Activated T-cell treated with anti-CD3 and anti-CD28 coated beads, Interleukin-2, amount 50 U/mL, for 72 hours (primary cell): Measurements from ENCODE around the gene HSP90AB1. TPM values are rescaled to one million over a fixed set of nuclear protein-coding genes. Genes with fewer than 3 reads are reported as not detected.

Experiments used
- ATAC-seq, 2 donors: fragments of 150-1000 bp; cut with Tn5 transposase; replicated peaks in 1 of 2; 2 replicates each; pipeline ENCODE4 v1.10.0; 2021; ENCODE audit warnings: moderate library complexity in 2 of 2, mild to moderate bottlenecking in 1 of 2
- DNase-seq, 2 donors: peaks; one replicate each; pipeline ENCODE4 v3.0.0; 2021 to 2022; ENCODE audit warnings: mixed read lengths in 1 of 2
- H3K27ac Mint-ChIP-seq: one replicate; pipeline ENCODE4 v1.8.0; 2022; ENCODE audit warnings: mild to moderate bottlenecking, moderate library complexity, mixed read lengths
- H3K27me3 Mint-ChIP-seq: one replicate; pipeline ENCODE4 v1.8.0; 2022; ENCODE audit warnings: low read depth, mixed read lengths
- H3K36me3 Mint-ChIP-seq, 2 donors: one replicate each; pipeline ENCODE4 v1.8.0; 2022; ENCODE audit warnings: mixed read lengths in 2 of 2, mild to moderate bottlenecking in 1 of 2; ENCODE audit not compliant: insufficient read depth in 2 of 2
- H3K4me1 Mint-ChIP-seq: one replicate; pipeline ENCODE4 v1.8.0; 2022; ENCODE audit warnings: low read depth, mixed read lengths
- H3K4me3 Mint-ChIP-seq, 2 donors: one replicate each; pipeline ENCODE4 v1.8.0; 2022; ENCODE audit warnings: mild to moderate bottlenecking in 2 of 2, mixed read lengths in 2 of 2, moderate library complexity in 2 of 2
- H3K9me3 Mint-ChIP-seq, 2 donors: one replicate each; pipeline ENCODE4 v1.8.0; 2022; ENCODE audit warnings: mixed read lengths in 2 of 2
- total RNA-seq, 2 donors: library from RNA; stranded (reverse); gene quantifications; one replicate each; pipeline ENCODE4 v1.2.3, GENCODE V29; 2022

HSP90AB1 gene
- total RNA-seq, 2 donors from 2014 or later: 915 to 1,109 TPM

- Mint-ChIP-seq H3K4me3 (peak overlapping the region; percentile 97), H3K27me3 (no peaks in the 10 kb centered on the region), H3K4me1 (peaks cover 73% of the 10 kb centered on the region), H3K9me3 (no peaks in the 10 kb centered on the region), H3K27ac (peak overlapping the region; percentile 87), H3K36me3 (peaks cover 38 to 58% of the 10 kb centered on the region in 2 donors)
- ATAC-seq: no peak
- DNase-seq: no peak
These were observed 2.3 kb downstream of the HSP90AB1 start for GRCh38 chr6:44249082-44249748.

DNA sequence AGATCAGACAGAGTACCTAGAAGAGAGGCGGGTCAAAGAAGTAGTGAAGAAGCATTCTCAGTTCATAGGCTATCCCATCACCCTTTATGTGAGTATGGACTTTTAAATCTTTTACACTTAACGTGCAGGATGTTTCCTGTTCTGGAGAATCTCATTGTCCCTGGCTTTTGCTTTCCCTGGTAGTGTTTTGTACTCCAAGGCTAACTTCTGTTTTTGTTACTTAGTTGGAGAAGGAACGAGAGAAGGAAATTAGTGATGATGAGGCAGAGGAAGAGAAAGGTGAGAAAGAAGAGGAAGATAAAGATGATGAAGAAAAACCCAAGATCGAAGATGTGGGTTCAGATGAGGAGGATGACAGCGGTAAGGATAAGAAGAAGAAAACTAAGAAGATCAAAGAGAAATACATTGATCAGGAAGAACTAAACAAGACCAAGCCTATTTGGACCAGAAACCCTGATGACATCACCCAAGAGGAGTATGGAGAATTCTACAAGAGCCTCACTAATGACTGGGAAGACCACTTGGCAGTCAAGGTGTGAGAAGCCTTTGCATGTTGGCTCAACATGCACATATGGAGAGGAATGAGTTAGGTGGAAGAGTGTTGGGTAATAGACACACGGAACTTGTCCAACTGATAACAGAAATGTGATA lies 3.3 kb downstream of the HSP90AB1 start:
- peak overlapping the region; percentile 87 for H3K27ac Mint-ChIP-seq
- ATAC-seq: no peak
- H3K4me1 Mint-ChIP-seq: peaks cover 74% of the 10 kb centered on the region
- H3K36me3 Mint-ChIP-seq: peaks cover 38 to 58% of the 10 kb centered on the region in 2 donors
- no peaks in the 10 kb centered on the region for H3K27me3 Mint-ChIP-seq
- DNase-seq: no peak
- peak overlapping the region; percentile 97 for H3K4me3 Mint-ChIP-seq
- H3K9me3 Mint-ChIP-seq: no peaks in the 10 kb centered on the region

DNA sequence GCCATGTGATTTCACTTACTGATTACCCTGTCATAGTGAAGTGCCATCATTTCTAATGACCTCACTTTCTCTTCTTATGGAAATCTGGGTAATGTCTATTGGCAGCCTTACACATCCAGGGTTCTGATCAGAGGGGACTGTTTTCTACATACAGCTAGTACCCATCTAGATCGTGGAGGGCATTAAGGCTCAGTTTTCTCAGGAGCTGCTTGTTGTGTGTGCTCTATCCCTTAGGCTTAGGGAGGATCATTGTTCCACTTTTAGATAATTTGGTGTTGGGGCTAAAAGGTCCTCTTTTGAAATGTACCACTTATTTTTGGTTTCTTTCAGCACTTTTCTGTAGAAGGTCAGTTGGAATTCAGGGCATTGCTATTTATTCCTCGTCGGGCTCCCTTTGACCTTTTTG lies 3.8 kb downstream of the HSP90AB1 start:
- ATAC-seq: no peak

GRCh38 chr6:44251576-44252524 lies 4.9 kb downstream of the HSP90AB1 start:
- peaks cover 36 to 58% of the 10 kb centered on the region in 2 donors for H3K36me3 Mint-ChIP-seq
- peaks cover 83% of the 10 kb centered on the region for H3K4me1 Mint-ChIP-seq
- H3K9me3 Mint-ChIP-seq: no peaks in the 10 kb centered on the region
- peak overlapping the region; percentile 87 for H3K27ac Mint-ChIP-seq
- no peaks in the 10 kb centered on the region for H3K27me3 Mint-ChIP-seq
- H3K4me3 Mint-ChIP-seq: peak overlapping the region; percentile 22 to 97
- no peak for ATAC-seq
- DNase-seq: no peak

More for the DNA sequence above, 3.8 kb downstream of the HSP90AB1 start:
- Mint-ChIP-seq H3K4me3 (peak overlapping the region in 1 of 2 donors; percentile 97), H3K27ac (peak overlapping the region; percentile 87), H3K9me3 (no peaks in the 10 kb centered on the region), H3K27me3 (no peaks in the 10 kb centered on the region), H3K4me1 (peaks cover 74% of the 10 kb centered on the region), H3K36me3 (peaks cover 38 to 58% of the 10 kb centered on the region in 2 donors)
- no peak for DNase-seq

DNA sequence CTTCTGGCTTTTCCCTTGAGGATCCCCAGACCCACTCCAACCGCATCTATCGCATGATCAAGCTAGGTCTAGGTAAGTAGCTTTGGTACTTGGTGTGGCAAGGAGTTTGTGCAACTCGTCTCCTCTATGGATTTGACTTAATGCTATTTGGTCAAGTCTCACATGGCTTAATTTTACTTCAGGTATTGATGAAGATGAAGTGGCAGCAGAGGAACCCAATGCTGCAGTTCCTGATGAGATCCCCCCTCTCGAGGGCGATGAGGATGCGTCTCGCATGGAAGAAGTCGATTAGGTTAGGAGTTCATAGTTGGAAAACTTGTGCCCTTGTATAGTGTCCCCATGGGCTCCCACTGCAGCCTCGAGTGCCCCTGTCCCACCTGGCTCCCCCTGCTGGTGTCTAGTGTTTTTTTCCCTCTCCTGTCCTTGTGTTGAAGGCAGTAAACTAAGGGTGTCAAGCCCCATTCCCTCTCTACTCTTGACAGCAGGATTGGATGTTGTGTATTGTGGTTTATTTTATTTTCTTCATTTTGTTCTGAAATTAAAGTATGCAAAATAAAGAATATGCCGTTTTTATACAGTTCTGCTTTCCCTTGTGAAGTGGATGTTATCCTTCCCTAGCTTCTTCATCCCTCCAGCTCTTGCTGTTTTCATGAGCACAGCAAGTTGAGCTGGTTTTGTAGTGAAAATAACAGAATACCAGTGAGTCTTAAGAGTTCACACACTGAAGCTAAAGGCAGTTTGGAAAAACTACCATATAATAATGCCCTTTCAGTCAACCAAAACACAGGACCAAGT lies 6.6 kb downstream of the HSP90AB1 start:
- Mint-ChIP-seq H3K4me3 (peak overlapping the region; percentile 2 to 22), H3K9me3 (no peaks in the 10 kb centered on the region), H3K27me3 (no peaks in the 10 kb centered on the region), H3K36me3 (peaks cover 34 to 51% of the 10 kb centered on the region in 2 donors), H3K27ac (peak overlapping the region; percentile 87), H3K4me1 (peaks cover 86% of the 10 kb centered on the region)
- no peak for ATAC-seq
- peak; percentile 72 to 79 for DNase-seq

DNA sequence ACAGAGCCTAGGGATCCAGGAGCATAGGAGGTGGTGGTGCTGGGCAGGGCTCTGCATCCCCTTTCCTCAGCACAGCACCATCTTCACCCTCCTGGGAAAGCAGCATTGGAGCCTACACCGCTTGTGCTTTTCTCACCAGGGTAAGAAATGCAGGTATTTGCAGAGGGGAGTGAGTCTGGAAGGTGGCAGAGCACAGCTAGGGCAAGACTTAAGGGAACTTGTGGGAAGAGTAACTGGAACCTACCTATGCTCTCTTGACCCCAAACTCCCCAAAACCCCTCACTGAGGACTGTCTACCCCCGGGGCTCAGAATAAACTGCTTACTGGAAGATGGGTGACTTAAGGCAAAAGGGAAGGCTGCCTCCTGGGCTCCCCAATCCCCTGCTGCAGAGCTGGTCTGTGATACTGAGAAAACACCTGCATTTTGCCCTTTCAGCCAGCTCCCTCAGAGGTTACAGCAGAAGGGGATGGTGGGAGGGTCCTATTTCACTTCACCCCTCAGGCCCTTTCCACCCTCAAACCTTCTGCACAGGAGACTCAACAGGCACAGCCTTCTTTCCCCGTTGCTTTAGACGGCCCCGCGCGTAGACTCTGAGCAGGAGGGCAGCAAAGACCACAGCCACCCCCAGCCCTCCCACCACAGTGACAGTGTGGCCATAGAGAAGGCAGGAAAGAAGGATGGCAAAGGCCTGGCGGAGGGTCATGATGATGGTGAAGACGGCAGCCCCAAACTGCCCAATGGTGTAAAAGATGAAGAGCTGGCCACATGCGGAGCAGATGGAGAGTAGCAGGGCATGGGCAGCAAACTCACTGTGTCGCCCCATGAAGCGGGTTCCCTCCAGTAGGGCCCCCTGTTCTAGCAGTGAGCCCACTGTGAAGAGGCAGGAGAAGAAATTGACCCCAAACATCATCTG lies 7.5 kb downstream of the HSP90AB1 start:
- peak in 1 of 2 donors; percentile 8 for ATAC-seq
- peaks cover 81% of the 10 kb centered on the region for H3K4me1 Mint-ChIP-seq
- peaks cover 29 to 42% of the 10 kb centered on the region in 2 donors for H3K36me3 Mint-ChIP-seq
- no peaks in the 10 kb centered on the region for H3K9me3 Mint-ChIP-seq
- peak overlapping the region; percentile 29 to 90 for H3K4me3 Mint-ChIP-seq
- H3K27me3 Mint-ChIP-seq: no peaks in the 10 kb centered on the region
- DNase-seq: no peak
- peak overlapping the region; percentile 8 for H3K27ac Mint-ChIP-seq

DNA sequence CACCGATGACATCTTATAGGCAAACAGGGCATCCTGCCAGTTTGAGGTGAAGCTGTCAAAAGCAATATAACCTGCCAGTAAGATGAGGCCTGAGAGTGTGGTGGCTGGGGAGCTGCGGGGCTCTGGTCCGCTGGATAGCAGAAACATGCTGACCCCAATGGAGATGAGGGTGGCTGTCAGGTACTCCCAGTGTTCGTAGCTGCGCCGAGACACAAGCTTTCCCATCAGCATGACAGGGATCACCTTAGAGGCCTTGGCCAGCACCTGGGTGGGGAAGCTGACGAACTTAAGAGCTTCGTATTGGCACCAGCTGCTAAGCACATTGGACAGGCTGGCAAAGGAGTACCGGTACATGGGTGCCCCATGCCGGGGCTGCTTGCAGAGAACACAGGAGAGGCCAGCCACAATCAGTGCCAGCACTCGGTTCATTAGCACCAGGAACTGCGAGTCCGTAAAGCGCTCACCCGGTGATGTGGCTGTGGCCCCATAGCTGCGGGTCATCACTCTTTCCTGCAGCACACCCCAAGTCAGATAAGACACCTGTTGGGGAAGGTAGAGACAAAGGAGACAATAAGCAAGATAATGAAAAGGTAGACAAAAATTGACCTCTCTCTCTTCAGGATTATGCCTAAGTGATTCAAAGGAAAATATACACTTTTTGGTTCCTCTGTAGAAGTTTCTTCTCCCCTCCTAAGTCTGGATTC lies 8.4 kb downstream of the HSP90AB1 start:
- H3K27me3 Mint-ChIP-seq: no peaks in the 10 kb centered on the region
- peak overlapping the region; percentile 90 to 97 for H3K4me3 Mint-ChIP-seq
- H3K9me3 Mint-ChIP-seq: no peaks in the 10 kb centered on the region
- peak in 1 of 2 donors; percentile 12 for ATAC-seq
- H3K36me3 Mint-ChIP-seq: peaks cover 21 to 34% of the 10 kb centered on the region in 2 donors
- DNase-seq: peak in 1 of 2 donors; percentile 55
- peak overlapping the region; percentile 91 for H3K27ac Mint-ChIP-seq
- peaks cover 73% of the 10 kb centered on the region for H3K4me1 Mint-ChIP-seq

GRCh38 chr6:44255871-44256774 lies 9.2 kb downstream of the HSP90AB1 start:
- Mint-ChIP-seq H3K36me3 (peaks cover 24 to 30% of the 10 kb centered on the region in 2 donors), H3K9me3 (no peaks in the 10 kb centered on the region), H3K4me1 (peaks cover 69% of the 10 kb centered on the region), H3K27me3 (no peaks in the 10 kb centered on the region), H3K4me3 (peak overlapping the region; percentile 90 to 97), H3K27ac (peak overlapping the region; percentile 91)
- ATAC-seq: peak; percentile 7 to 18
- DNase-seq: peak in 1 of 2 donors; percentile 56

DNA sequence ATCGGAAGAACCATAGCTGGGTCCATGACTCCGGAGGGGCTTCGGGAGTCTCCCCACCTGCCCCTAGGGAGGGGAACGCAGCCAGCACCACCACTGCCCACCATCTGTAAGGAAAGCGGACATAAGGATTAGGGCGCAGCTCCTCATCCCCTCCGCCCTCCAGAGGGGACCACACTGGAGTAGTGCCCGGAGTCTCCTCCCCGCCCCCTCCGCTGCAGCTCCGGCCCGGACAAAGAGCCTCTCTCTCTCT lies 9.8 kb downstream of the HSP90AB1 start:
- peaks cover 65% of the 10 kb centered on the region for H3K4me1 Mint-ChIP-seq
- DNase-seq: peak in 1 of 2 donors; percentile 52

GRCh38 chr6:44257025-44257752 lies 10.3 kb downstream of the HSP90AB1 start, which contains the start of gene SLC35B2:
Gene SLC35B2 (minus strand): TSS chr6:44257528. CDS start chr6:44257410, 118 bp downstream.
- Mint-ChIP-seq H3K4me3 (peak within 1 kb of the TSS; percentile 90 to 97), H3K27ac (peak within 1 kb of the TSS; percentile 93), H3K9me3 (no peaks in the 10 kb centered on the region), H3K27me3 (no peaks in the 10 kb centered on the region), H3K36me3 (peaks cover 20 to 21% of the 10 kb centered on the region in 2 donors), H3K4me1 (peaks cover 64% of the 10 kb centered on the region)
- DNase-seq (peak; percentile 78 to 86), ATAC-seq (peak; percentile 54 to 69)

More for the DNA sequence above, 9.8 kb downstream of the HSP90AB1 start:
- Mint-ChIP-seq H3K27ac (peak overlapping the region; percentile 91), H3K36me3 (peaks cover 24 to 26% of the 10 kb centered on the region in 2 donors), H3K27me3 (no peaks in the 10 kb centered on the region), H3K9me3 (no peaks in the 10 kb centered on the region), H3K4me3 (peak overlapping the region; percentile 90 to 97)
- peak in 1 of 2 donors; percentile 20 for ATAC-seq
